HS-5 (cell line): ENCODE results near the gene RUFY4.
"Not testable (repeated sequence)": the region's sequence is repeated elsewhere in the genome, so short reads cannot be mapped to it uniquely, and the experiment has no call there.

ENCODE experiments used
- DNase-seq: peaks from one replicate; pipeline ENCODE4 v3.0.0-alpha.2; 2012; ENCODE audit warnings: low read depth

The RUFY4 gene

GRCh38 chr2:218031261-218031660 lies 37.8 kb upstream of the RUFY4 start:
- DNase-seq = no peak

GRCh38 chr2:218031771-218032257 lies 37.2 kb upstream of the RUFY4 start:
- no peak for DNase-seq

- no peak for DNase-seq
These were observed 36.5 kb upstream of the RUFY4 start for GRCh38 chr2:218032336-218033171.

- no peak for DNase-seq
These were observed 35.9 kb upstream of the RUFY4 start for GRCh38 chr2:218033208-218033589.

- no peak for DNase-seq
These were observed 35.2 kb upstream of the RUFY4 start for GRCh38 chr2:218033590-218034496.

GRCh38 chr2:218034497-218035213 lies 34.4 kb upstream of the RUFY4 start:
- DNase-seq = not testable (repeated sequence)

GRCh38 chr2:218035463-218036100 lies 33.5 kb upstream of the RUFY4 start:
- DNase-seq = no peak

- DNase-seq = no peak
These were observed 32.7 kb upstream of the RUFY4 start for GRCh38 chr2:218036371-218036770.

GRCh38 chr2:218039171-218039570 lies 29.9 kb upstream of the RUFY4 start:
- peak; percentile 6 for DNase-seq

- no peak for DNase-seq
These were observed 28.2 kb upstream of the RUFY4 start for GRCh38 chr2:218040883-218041282.

GRCh38 chr2:218041302-218042168 lies 27.5 kb upstream of the RUFY4 start:
- DNase-seq = no peak

GRCh38 chr2:218043100-218043499 lies 26.0 kb upstream of the RUFY4 start:
- no peak for DNase-seq

- no peak for DNase-seq
These were observed 25.3 kb upstream of the RUFY4 start for GRCh38 chr2:218043701-218044109.

GRCh38 chr2:218044599-218044998 lies 24.5 kb upstream of the RUFY4 start:
- DNase-seq = not testable (repeated sequence)

- DNase-seq = no peak
These were observed 22.8 kb upstream of the RUFY4 start for GRCh38 chr2:218046238-218046637.

GRCh38 chr2:218047536-218048225 lies 21.4 kb upstream of the RUFY4 start:
- DNase-seq = no peak

GRCh38 chr2:218051903-218052302 lies 17.1 kb upstream of the RUFY4 start:
- DNase-seq = no peak

GRCh38 chr2:218059289-218059688 lies 9.8 kb upstream of the RUFY4 start:
- DNase-seq = no peak

- no peak for DNase-seq
These were observed 8.9 kb upstream of the RUFY4 start for GRCh38 chr2:218060118-218060517.
